A549 (cell line): ENCODE data around the gene SIK3. TPM values are rescaled to one million over a fixed set of nuclear protein-coding genes. Genes with fewer than 3 reads are reported as not detected.

Experiments
- ATAC-seq, 2 experiments: fragments of 200-7000 bp in 1 of 2; fragments of >200 bp in 1 of 2; cut with Nextera tagmentation in 1 of 2; cut with Tn5 transposase in 1 of 2; 3 replicates each; pipeline versions ENCODE4 v1.8.0 to v1.9.1; 2018 to 2020; ENCODE audit warnings: mild to moderate bottlenecking in 1 of 2, moderate library complexity in 1 of 2
- CTCF ChIA-PET: fragments of 300-600 bp; sonication (Branson Sonifier 250); formaldehyde crosslinking; extraction: SDS; loops from one replicate; lab custom pipeline; 2021; ENCODE audit warnings: antibody characterized with exemption, inconsistent platforms; lab: Yijun Ruan, JAX
- POLR2A ChIA-PET: fragments of 350-600 bp; formaldehyde crosslinking; extraction: SDS; loops from one replicate; lab custom pipeline; 2021; ENCODE audit warnings: antibody characterized with exemption, inconsistent platforms; lab: Yijun Ruan, JAX
- DNase-seq, 2 experiments: peaks; one replicate each; pipeline versions ENCODE4 v3.0.0 to v3.0.0-alpha.2; 2011 to 2016; ENCODE audit warnings: low read depth in 1 of 2, low spot score in 1 of 2
- FAIRE-seq: peaks from 2 replicates; lab custom pipeline; 2011; peaks lifted over from hg19 to GRCh38; lab: Jason Lieb, UNC
- H3K27ac ChIP-seq, 2 experiments: fragments of >200 bp; sonication (Bioruptor Twin); formaldehyde crosslinking; 3 replicates each; pipeline ENCODE4 v1.5.1; 2016 to 2017
- H3K4me1 ChIP-seq: fragments of >200 bp; sonication (Bioruptor Twin); formaldehyde crosslinking; 3 replicates; pipeline ENCODE4 v1.6.1; 2016
- H3K4me2 ChIP-seq: fragments of >200 bp; sonication (Bioruptor Twin); formaldehyde crosslinking; 3 replicates; pipeline ENCODE4 v1.6.1; 2016
- H3K4me3 ChIP-seq: fragments of >200 bp; sonication (Bioruptor Twin); formaldehyde crosslinking; 3 replicates; pipeline ENCODE4 v1.5.1; 2016
- H3K9me3 ChIP-seq: fragments of >200 bp; sonication (Bioruptor Twin); formaldehyde crosslinking; 3 replicates; pipeline ENCODE4 v1.6.1; 2016
- BHLHE40 ChIP-seq: IDR thresholded peaks from 2 replicates; pipeline ENCODE4 v1.6.1; 2012; ENCODE audit warnings: low read depth, low read length, inconsistent platforms
- CBX8 ChIP-seq: fragments of 200-600 bp; sonication (generic); IDR thresholded peaks from 2 replicates; pipeline ENCODE4 v1.6.1; 2016
- CEBPB ChIP-seq, 2 experiments: fragments of >200 bp in 1 of 2; sonication (Bioruptor Twin) in 1 of 2; formaldehyde crosslinking in 1 of 2; IDR thresholded peaks; 2 replicates each; pipeline ENCODE4 v1.6.1; 2012 to 2016
- CHD2 ChIP-seq: fragments of 150-350 bp; IDR thresholded peaks from 2 replicates; pipeline ENCODE4 v1.6.1; 2014; ENCODE audit warnings: low read length; ENCODE audit not compliant: partially characterized antibody
- EHMT2 ChIP-seq: fragments of 200-600 bp; sonication (generic); IDR thresholded peaks from 2 replicates; pipeline ENCODE4 v1.6.1; 2016; ENCODE audit warnings: antibody characterized with exemption, low read depth, mild to moderate bottlenecking, moderate library complexity
- HOXA7 ChIP-seq: fragments of 250-450 bp; sonication (Bioruptor Pico); IDR thresholded peaks from 2 replicates; pipeline ENCODE4 v1.5.0; 2020; ENCODE audit warnings: mild to moderate bottlenecking, moderate library complexity
- KDM1A ChIP-seq: fragments of 200-600 bp; sonication (generic); IDR thresholded peaks from 2 replicates; pipeline ENCODE4 v1.6.1; 2016; ENCODE audit warnings: low read depth, mild to moderate bottlenecking
- MAFK ChIP-seq: fragments of 450-650 bp; IDR thresholded peaks from 2 replicates; pipeline ENCODE4 v1.6.1; 2014; ENCODE audit not compliant: partially characterized antibody
- MAZ ChIP-seq: fragments of 150-350 bp; IDR thresholded peaks from 2 replicates; pipeline ENCODE4 v1.6.1; 2014; ENCODE audit warnings: antibody characterized with exemption, low read depth, low read length, borderline replicate concordance
- MYC ChIP-seq: IDR thresholded peaks from 2 replicates; pipeline ENCODE4 v1.6.1; 2012; ENCODE audit warnings: mild to moderate bottlenecking, inconsistent platforms, low read length, improper control_type of control experiment, borderline replicate concordance
- NPAS2 ChIP-seq: fragments of 250-450 bp; sonication (Bioruptor Pico); IDR thresholded peaks from 2 replicates; pipeline ENCODE4 v1.8.0; 2022; ENCODE audit warnings: mild to moderate bottlenecking, moderate library complexity, borderline replicate concordance
- POLR2A ChIP-seq: IDR thresholded peaks from 2 replicates; pipeline ENCODE4 v1.6.1; 2012; ENCODE audit warnings: mild to moderate bottlenecking, low read length
- RAD21 ChIP-seq, 2 experiments: fragments of >200 bp in 1 of 2; sonication (Bioruptor Twin) in 1 of 2; formaldehyde crosslinking in 1 of 2; IDR thresholded peaks in 1 of 2; conservative IDR thresholded peaks in 1 of 2; 2 replicates in 1 of 2; 3 replicates in 1 of 2; pipeline ENCODE4 v1.6.1; 2012 to 2018; ENCODE audit warnings: inconsistent platforms in 1 of 2
- TFCP2L1 ChIP-seq: fragments of 250-450 bp; sonication (Bioruptor Pico); IDR thresholded peaks from 2 replicates; pipeline ENCODE4 v1.5.0; 2021; ENCODE audit warnings: mild to moderate bottlenecking
- TP53 ChIP-seq: fragments of 250-450 bp; sonication (Bioruptor Pico); IDR thresholded peaks from 2 replicates; pipeline ENCODE4 v1.5.0; 2021; ENCODE audit warnings: mild to moderate bottlenecking, moderate library complexity
- ZC3H11A ChIP-seq: fragments of 450-650 bp; IDR thresholded peaks from 2 replicates; pipeline ENCODE4 v1.6.1; 2014; ENCODE audit warnings: antibody characterized with exemption, mild to moderate bottlenecking
- ZNF302 ChIP-seq: fragments of 250-450 bp; sonication (Bioruptor Pico); IDR thresholded peaks from 2 replicates; pipeline ENCODE4 v1.9.0; 2021; ENCODE audit warnings: inconsistent platforms, mild to moderate bottlenecking, moderate library complexity
- ZSCAN20 ChIP-seq: fragments of 250-450 bp; sonication (Bioruptor Pico); IDR thresholded peaks from 2 replicates; pipeline ENCODE4 v1.8.0; 2022; ENCODE audit warnings: mild to moderate bottlenecking, moderate library complexity
- WGBS: methylation state at CpG from one replicate; pipeline ENCODE4 v1.1.6; 2017; ENCODE audit errors: missing lambda C conversion rate; 5-methylcytosine and 5-hydroxymethylcytosine counted together
- polyA plus RNA-seq, 4 experiments: library from polyadenylated mRNA; depleted of rRNA in 3 of 4; stranded (reverse); fragments of >200 nt; fragmentation: RNase III in 1 of 4; extraction: RNeasy Plus Mini Kit Qiagen cat#74134 plus additional on column Dnase treatment in 1 of 4; gene quantifications; 2 replicates in 3 of 4; 3 replicates in 1 of 4; pipeline ENCODE4 v1.2.3, GENCODE V29; 2011 to 2017
- TF ChIP-seq, protein P1 (sequence below): IDR thresholded peaks from 2 replicates; pipeline ENCODE4 v1.6.1; 2012
- TF ChIP-seq, protein P2 (sequence below): fragments of 150-350 bp; IDR thresholded peaks from 2 replicates; pipeline ENCODE4 v1.6.1; 2014; ENCODE audit warnings: low read depth, mild to moderate bottlenecking, low read length
- TF ChIP-seq, protein P3 (sequence below): fragments of >200 bp; sonication (Bioruptor Twin); formaldehyde crosslinking; IDR thresholded peaks from 3 replicates; pipeline ENCODE4 v1.6.1; 2016
- TF ChIP-seq, protein P4 (sequence below): fragments of >200 bp; sonication (Bioruptor Twin); formaldehyde crosslinking; IDR thresholded peaks from 2 replicates; pipeline ENCODE4 v1.6.1; 2016
- TF ChIP-seq, protein P5 (sequence below): fragments of >200 bp; sonication (Bioruptor Twin); formaldehyde crosslinking; IDR thresholded peaks from 3 replicates; pipeline ENCODE4 v1.5.1; 2016

Gene SIK3
- polyA plus RNA-seq, 2 of the 4 experiments (the other 2 are of a cell fraction): 8.2 to 9.0 TPM

DNA sequence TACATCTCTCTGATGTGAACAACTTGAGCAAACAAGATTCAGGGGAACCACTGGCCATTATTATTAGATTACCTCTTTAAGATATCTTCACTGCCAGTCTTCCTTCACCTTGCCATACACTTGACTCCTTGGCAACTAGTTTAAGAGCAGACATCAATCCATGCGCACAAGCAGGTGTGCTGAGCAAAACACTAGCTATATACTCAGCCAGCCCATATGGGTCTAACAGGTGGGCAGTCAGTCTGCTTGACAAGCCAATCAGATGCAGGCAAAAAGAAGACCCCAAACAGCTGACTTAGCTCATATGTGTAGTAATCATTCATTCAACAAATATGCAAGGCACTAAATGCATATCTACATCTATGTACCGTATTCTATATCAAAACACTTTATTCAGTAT lies 101.2 kb downstream of the SIK3 start (continued):
- TF ChIP-seq CEBPB (IDR thresholded peaks at IDR 0.05) (no peak), CBX8 (no peak), MAFK (no peak), ZSCAN20 (CRISPR knock-in tag) (no peak)
- TF ChIP-seq, protein P1, sequence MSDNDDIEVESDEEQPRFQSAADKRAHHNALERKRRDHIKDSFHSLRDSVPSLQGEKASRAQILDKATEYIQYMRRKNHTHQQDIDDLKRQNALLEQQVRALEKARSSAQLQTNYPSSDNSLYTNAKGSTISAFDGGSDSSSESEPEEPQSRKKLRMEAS: no peak

DNA sequence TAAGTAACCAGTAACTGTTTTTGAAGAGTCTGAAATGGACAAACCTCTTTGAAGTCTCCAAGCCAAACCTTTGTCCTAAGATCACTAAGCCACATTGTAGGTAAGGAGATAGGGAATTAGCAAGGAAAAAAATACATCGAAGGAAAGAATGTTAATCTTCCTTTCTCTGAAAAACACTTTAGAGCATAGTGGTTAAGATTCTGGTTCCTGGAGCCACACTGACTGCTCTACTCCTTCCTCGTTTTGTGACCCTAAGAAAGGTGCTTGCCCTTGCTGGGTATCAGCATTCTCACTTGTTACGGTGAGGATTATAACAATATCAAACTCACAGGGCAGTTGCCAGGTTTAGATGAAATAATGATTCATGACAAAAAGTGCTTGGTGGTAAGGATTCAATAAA lies 104.0 kb downstream of the SIK3 start:
- 74% methylated on average over 3 of the region's 3 CpGs for whole genome bisulfite sequencing
- FAIRE-seq: no peak
- CTCF ChIA-PET: interaction anchor here (1.1 kb wide), 1 partner anchor 21 kb away, joined by 3 read pairs; no protein-coding TSS in a partner anchor
- TF ChIP-seq BHLHE40 (no peak), TFCP2L1 (CRISPR knock-in tag) (no peak), ZC3H11A (no peak), NPAS2 (CRISPR knock-in tag) (no peak), KDM1A (no peak), EHMT2 (no peak), TP53 (CRISPR knock-in tag) (no peak), HOXA7 (CRISPR knock-in tag) (no peak), MAZ (no peak), MYC (no peak), POLR2A (no peak), CHD2 (no peak), ZNF302 (CRISPR knock-in tag) (no peak), RAD21 (conservative IDR thresholded peaks at IDR 0.05 in 1 of 2, IDR thresholded peaks at IDR 0.05 in 1 of 2) (no peak)
- TF ChIP-seq, protein P2, sequence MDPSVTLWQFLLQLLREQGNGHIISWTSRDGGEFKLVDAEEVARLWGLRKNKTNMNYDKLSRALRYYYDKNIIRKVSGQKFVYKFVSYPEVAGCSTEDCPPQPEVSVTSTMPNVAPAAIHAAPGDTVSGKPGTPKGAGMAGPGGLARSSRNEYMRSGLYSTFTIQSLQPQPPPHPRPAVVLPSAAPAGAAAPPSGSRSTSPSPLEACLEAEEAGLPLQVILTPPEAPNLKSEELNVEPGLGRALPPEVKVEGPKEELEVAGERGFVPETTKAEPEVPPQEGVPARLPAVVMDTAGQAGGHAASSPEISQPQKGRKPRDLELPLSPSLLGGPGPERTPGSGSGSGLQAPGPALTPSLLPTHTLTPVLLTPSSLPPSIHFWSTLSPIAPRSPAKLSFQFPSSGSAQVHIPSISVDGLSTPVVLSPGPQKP: no peak
- TF ChIP-seq, protein P3, sequence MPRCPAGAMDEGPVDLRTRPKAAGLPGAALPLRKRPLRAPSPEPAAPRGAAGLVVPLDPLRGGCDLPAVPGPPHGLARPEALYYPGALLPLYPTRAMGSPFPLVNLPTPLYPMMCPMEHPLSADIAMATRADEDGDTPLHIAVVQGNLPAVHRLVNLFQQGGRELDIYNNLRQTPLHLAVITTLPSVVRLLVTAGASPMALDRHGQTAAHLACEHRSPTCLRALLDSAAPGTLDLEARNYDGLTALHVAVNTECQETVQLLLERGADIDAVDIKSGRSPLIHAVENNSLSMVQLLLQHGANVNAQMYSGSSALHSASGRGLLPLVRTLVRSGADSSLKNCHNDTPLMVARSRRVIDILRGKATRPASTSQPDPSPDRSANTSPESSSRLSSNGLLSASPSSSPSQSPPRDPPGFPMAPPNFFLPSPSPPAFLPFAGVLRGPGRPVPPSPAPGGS: no peak
- TF ChIP-seq, protein P4, sequence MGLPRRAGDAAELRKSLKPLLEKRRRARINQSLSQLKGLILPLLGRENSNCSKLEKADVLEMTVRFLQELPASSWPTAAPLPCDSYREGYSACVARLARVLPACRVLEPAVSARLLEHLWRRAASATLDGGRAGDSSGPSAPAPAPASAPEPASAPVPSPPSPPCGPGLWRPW: no peak
- TF ChIP-seq, protein P1: no peak
- TF ChIP-seq, protein P5, sequence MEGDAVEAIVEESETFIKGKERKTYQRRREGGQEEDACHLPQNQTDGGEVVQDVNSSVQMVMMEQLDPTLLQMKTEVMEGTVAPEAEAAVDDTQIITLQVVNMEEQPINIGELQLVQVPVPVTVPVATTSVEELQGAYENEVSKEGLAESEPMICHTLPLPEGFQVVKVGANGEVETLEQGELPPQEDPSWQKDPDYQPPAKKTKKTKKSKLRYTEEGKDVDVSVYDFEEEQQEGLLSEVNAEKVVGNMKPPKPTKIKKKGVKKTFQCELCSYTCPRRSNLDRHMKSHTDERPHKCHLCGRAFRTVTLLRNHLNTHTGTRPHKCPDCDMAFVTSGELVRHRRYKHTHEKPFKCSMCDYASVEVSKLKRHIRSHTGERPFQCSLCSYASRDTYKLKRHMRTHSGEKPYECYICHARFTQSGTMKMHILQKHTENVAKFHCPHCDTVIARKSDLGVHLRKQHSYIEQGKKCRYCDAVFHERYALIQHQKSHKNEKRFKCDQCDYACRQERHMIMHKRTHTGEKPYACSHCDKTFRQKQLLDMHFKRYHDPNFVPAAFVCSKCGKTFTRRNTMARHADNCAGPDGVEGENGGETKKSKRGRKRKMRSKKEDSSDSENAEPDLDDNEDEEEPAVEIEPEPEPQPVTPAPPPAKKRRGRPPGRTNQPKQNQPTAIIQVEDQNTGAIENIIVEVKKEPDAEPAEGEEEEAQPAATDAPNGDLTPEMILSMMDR: no peak
- no peaks in the 10 kb centered on the region for H3K9me3 ChIP-seq
- H3K4me3 ChIP-seq: no peak overlapping the region
- no peak for DNase-seq
- H3K4me1 ChIP-seq: peaks cover 16% of the 10 kb centered on the region
- no peak overlapping the region for H3K4me2 ChIP-seq
- POLR2A ChIA-PET: no interaction called here
- H3K27ac ChIP-seq: no peak overlapping the region
- no peak for ATAC-seq
